Mesothelial cell of epicardium (in vitro differentiated cells): ENCODE measurements around the gene CARTPT. TPM values are rescaled to one million over a fixed set of nuclear protein-coding genes. Genes with fewer than 3 reads are reported as not detected.

Source experiments
- DNase-seq, 2 experiments: peaks; one replicate each; pipeline ENCODE4 v3.0.0; 2021; ENCODE audit warnings: low spot score in 2 of 2; ENCODE audit not compliant: unreplicated experiment in 2 of 2
- H3K27ac Mint-ChIP-seq: 2 replicates; pipeline ENCODE4 v1.8.0; 2021; ENCODE audit warnings: mixed read lengths
- H3K27me3 Mint-ChIP-seq: 2 replicates; pipeline ENCODE4 v1.8.0; 2021; ENCODE audit warnings: low read depth, mixed read lengths
- H3K36me3 Mint-ChIP-seq: 2 replicates; pipeline ENCODE4 v1.8.0; 2021; ENCODE audit warnings: mixed read lengths
- H3K4me1 Mint-ChIP-seq: 2 replicates; pipeline ENCODE4 v1.8.0; 2021; ENCODE audit warnings: mixed read lengths
- H3K4me3 Mint-ChIP-seq: 2 replicates; pipeline ENCODE4 v1.8.0; 2021; ENCODE audit warnings: mild to moderate bottlenecking, moderate library complexity, mixed read lengths
- H3K9me3 Mint-ChIP-seq: 2 replicates; pipeline ENCODE4 v1.8.0; 2021; ENCODE audit warnings: mixed read lengths
- total RNA-seq: library from RNA; stranded (reverse); gene quantifications from 3 replicates; pipeline ENCODE4 v1.2.1, GENCODE V29; 2021
- TF ChIP-seq, protein P1 (sequence below): fragments of 200-600 bp; sonication (generic); IDR thresholded peaks from one replicate; pipeline ENCODE4 v1.5.0; 2021; ENCODE audit warnings: antibody characterized with exemption; ENCODE audit not compliant: unreplicated experiment

CARTPT gene
- total RNA-seq, 1 donor from 2014 or later: not detected

DNA sequence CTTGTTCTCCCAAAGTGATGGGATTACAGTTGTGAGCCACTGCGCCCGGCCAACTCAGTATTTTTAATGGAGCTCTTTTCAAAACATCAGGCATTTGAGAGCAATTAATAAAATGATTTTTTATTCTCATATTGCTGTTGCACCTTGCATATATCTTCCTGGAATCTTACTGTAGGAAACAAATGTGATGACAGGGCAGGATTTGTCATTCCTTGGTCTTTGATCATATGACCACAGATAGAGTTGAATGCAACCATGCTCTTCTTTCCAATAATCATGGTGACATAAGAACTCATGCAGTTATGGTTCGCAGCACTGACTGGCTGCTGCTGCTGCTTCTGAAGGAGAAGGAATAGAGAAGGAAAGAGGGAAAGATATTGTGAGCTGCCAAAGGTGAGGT, 28.1 kb downstream of the CARTPT start:
- Mint-ChIP-seq H3K27me3 (peaks cover 24% of the 10 kb centered on the region), H3K36me3 (no peaks in the 10 kb centered on the region), H3K4me1 (peaks cover 11% of the 10 kb centered on the region), H3K27ac (no peak overlapping the region), H3K9me3 (no peaks in the 10 kb centered on the region), H3K4me3 (no peak overlapping the region)
- no peak for DNase-seq
- TF ChIP-seq, protein P1, sequence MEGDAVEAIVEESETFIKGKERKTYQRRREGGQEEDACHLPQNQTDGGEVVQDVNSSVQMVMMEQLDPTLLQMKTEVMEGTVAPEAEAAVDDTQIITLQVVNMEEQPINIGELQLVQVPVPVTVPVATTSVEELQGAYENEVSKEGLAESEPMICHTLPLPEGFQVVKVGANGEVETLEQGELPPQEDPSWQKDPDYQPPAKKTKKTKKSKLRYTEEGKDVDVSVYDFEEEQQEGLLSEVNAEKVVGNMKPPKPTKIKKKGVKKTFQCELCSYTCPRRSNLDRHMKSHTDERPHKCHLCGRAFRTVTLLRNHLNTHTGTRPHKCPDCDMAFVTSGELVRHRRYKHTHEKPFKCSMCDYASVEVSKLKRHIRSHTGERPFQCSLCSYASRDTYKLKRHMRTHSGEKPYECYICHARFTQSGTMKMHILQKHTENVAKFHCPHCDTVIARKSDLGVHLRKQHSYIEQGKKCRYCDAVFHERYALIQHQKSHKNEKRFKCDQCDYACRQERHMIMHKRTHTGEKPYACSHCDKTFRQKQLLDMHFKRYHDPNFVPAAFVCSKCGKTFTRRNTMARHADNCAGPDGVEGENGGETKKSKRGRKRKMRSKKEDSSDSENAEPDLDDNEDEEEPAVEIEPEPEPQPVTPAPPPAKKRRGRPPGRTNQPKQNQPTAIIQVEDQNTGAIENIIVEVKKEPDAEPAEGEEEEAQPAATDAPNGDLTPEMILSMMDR: no peak

- Mint-ChIP-seq H3K27ac (no peak overlapping the region), H3K4me1 (peaks cover 11% of the 10 kb centered on the region), H3K4me3 (no peak overlapping the region), H3K9me3 (no peaks in the 10 kb centered on the region), H3K27me3 (peaks cover 29% of the 10 kb centered on the region), H3K36me3 (no peaks in the 10 kb centered on the region)
- DNase-seq: no peak
- TF ChIP-seq, protein P1: no peak
Measured at GRCh38 chr5:71748360-71748759, 29.3 kb downstream of the CARTPT start.

DNA sequence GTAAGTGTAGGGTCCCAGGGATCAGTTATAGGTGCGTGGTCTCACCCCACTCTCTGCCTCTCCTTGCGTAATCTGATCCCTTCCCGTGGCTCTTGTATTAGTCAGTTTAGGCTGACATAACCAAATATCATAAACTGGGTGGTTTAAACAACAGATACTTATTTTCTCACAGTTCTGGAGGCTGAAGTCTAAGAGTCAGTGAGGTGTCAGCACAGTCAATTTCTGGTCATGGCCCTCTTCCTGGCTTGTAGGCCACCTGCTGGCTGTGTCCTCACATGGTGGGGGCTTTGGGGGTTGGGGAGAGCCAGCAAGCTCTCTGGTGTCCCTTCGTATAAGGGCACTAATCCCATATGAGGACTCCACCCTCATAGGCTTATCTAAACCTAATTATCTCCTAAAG, 32.3 kb downstream of the CARTPT start:
- Mint-ChIP-seq H3K4me3 (no peak overlapping the region), H3K27me3 (peaks cover 30% of the 10 kb centered on the region)
- no peak for DNase-seq

DNA sequence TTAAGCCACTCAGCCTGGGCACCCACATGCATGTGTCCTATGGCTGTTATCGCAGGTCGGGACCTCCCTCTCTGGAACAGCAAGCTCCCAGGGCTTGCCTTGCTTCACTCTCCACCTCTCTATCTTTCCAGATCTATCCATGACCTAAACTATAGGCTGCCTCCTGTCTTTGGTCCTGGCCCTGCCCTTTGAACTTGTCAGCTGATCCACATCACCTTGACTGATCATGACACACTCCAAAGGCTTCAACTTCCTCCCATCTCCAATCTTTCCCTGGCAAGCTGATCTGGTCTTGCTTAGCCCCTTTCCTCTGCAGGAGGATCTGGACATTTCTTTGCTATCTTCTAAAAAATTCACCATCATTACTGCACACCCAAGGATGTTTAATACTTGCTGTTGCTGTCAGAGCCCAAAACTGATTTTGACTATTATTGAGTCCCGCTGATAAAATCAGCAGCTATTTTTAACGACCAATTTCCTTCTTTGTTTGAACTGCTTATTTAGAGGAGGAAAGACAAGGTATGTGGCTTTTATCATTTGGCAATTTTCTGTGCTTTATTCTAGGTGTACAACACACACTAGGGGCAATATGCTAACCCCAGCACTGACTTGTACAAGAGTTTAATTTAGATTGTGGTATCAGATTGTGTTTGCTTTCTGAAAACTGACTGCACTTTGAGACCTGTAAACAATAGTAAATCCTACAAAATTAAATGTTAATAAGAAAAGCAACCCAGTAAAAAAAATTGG, 33.5 kb downstream of the CARTPT start:
- H3K4me1 Mint-ChIP-seq: peaks cover 13% of the 10 kb centered on the region
- H3K36me3 Mint-ChIP-seq: no peaks in the 10 kb centered on the region
- peaks cover 29% of the 10 kb centered on the region for H3K27me3 Mint-ChIP-seq
- no peak overlapping the region for H3K4me3 Mint-ChIP-seq
- no peak for DNase-seq
- no peaks in the 10 kb centered on the region for H3K9me3 Mint-ChIP-seq
- TF ChIP-seq, protein P1: no peak
- no peak overlapping the region for H3K27ac Mint-ChIP-seq

More for the DNA sequence above, 32.3 kb downstream of the CARTPT start:
- peaks cover 10% of the 10 kb centered on the region for H3K4me1 Mint-ChIP-seq
- H3K36me3 Mint-ChIP-seq: no peaks in the 10 kb centered on the region
- H3K27ac Mint-ChIP-seq: no peak overlapping the region
- no peaks in the 10 kb centered on the region for H3K9me3 Mint-ChIP-seq
- TF ChIP-seq, protein P1: no peak

DNA sequence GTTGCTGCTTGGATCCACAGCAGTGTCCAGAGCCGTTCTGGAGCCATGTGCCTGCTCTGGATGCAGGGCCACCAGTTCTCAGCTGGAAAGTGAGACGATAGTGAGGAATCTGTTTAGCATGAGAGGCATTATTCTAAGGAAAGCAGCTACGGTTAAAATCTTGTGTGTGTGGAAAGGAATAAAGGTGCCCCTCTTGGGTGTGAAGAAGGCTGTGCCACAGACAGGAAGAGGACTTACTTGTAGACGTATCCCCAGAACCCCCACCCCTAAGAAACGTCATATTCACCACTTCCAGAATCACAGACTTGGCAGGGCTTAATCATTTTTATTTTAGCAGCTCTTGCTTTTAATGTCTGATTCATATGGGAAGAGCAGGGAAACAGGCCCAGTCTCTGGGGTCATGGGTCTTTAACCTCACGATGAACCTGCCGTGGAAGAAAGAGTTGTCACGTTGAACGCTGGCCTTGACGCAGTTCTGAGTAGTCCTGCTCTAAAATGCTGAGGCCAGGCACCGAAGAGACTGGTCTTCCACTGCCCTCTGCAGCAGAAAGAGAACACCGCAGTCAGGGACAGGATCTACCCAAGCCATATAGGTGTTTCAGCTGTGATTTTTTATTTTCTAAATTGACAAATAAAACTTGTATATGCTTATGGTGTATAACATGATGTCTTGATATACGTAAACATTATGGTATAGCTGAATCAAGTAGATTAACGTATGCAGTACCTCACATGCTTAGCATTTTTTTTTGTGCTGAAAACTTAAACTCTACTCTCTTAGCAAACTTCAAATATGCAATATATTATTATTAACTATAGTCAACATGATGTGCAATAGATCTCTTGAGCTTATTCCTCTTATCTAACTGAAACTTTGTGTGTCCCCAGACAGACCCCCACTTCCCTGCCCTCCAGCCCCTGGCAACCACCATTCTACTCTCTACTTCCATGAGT, 38.8 kb downstream of the CARTPT start:
- peak in 1 of 2 experiments; percentile 60 for DNase-seq
- H3K4me3 Mint-ChIP-seq: no peak overlapping the region
- no peaks in the 10 kb centered on the region for H3K36me3 Mint-ChIP-seq
- TF ChIP-seq, protein P1: peak; percentile 33
- H3K27me3 Mint-ChIP-seq: peaks cover 33% of the 10 kb centered on the region
- H3K4me1 Mint-ChIP-seq: peaks cover 3% of the 10 kb centered on the region
- no peak overlapping the region for H3K27ac Mint-ChIP-seq
- no peaks in the 10 kb centered on the region for H3K9me3 Mint-ChIP-seq
